ENCODE data around the gene LSMEM2. TPM values are rescaled to one million over a fixed set of nuclear protein-coding genes. Genes with fewer than 3 reads are reported as not detected.
"Not testable (repeated sequence)": the region's sequence is repeated elsewhere in the genome, so short reads cannot be mapped to it uniquely, and the experiment has no call there.

Gene LSMEM2
- total and polyA plus RNA-seq, 9 of the 15 experiments (the other 6 are each of a cell fraction or from before 2014, with no cell fraction given), result not detected

GRCh38 chr3:50304601-50305000 lies 25.7 kb downstream of the LSMEM2 start:
- peaks cover 20 to 37% of the 10 kb centered on the region in 2 experiments; a peak in 4 of 5 replicates for H3K4me1 ChIP-seq (replicated peaks in 1 of 2; ENCODE audit: control insufficient read depth in 2 of 2, insufficient read depth in 2 of 2, low read length in 2 of 2)
- DNase-seq (ENCODE audit: extremely low read depth in 1 of 4, low spot score in 3 of 4), result no peak
- H3K9me3 ChIP-seq (replicated peaks; ENCODE audit: control insufficient read depth, insufficient read depth, low read depth, low read length), result no peaks in the 10 kb centered on the region
- no peaks in the 10 kb centered on the region for H4K20me1 ChIP-seq (replicated peaks; ENCODE audit: control insufficient read depth, insufficient read depth, low read length)
- no TSS peak for BruUV-seq (replicated peaks)
- no peak overlapping the region for H3K4me3 ChIP-seq
- intact Hi-C loops (cut with micrococcal nuclease) (no loop called here), in situ Hi-C loops (cut with MboI) (no loop called here)
- peaks cover 8% of the 10 kb centered on the region; the same call in 2 of the 3 replicates for H3K36me3 ChIP-seq (ENCODE audit: control insufficient read depth, insufficient read depth, low read length)
- no peaks in the 10 kb centered on the region for H3K27me3 ChIP-seq (ENCODE audit: control insufficient read depth in 2 of 2, insufficient read depth in 2 of 2, low read length in 2 of 2)
- ChIA-PET POLR2A (no interaction called here), CTCF (ENCODE audit: low intra/inter-chr PET ratio) (no interaction called here)
- no peak for FAIRE-seq
- H3K79me2 ChIP-seq (ENCODE audit: control insufficient read depth, insufficient read depth, low read length), result peaks cover 30% of the 10 kb centered on the region
- H3K9me1 ChIP-seq (ENCODE audit: control insufficient read depth, insufficient read depth, low read length), result no peaks in the 10 kb centered on the region
- TF ChIP-seq THRA (IDR thresholded peaks at IDR 0.05) (no peak), ZFX (CRISPR knock-in tag; IDR thresholded peaks at IDR 0.05) (no peak), CSDE1 (IDR thresholded peaks at IDR 0.05) (no peak), KAT2B (IDR thresholded peaks at IDR 0.05; ENCODE audit: low read depth, low read length) (no peak), HDGF (IDR thresholded peaks at IDR 0.05) (no peak), ZKSCAN1 (IDR thresholded peaks at IDR 0.05; ENCODE audit: low read depth, low read length) (no peak), CBFB (CRISPR knock-in tag; IDR thresholded peaks at IDR 0.05) (no peak), ZNF174 (CRISPR knock-in tag; IDR thresholded peaks at IDR 0.05) (no peak)
- TF ChIP-seq, protein P1, sequence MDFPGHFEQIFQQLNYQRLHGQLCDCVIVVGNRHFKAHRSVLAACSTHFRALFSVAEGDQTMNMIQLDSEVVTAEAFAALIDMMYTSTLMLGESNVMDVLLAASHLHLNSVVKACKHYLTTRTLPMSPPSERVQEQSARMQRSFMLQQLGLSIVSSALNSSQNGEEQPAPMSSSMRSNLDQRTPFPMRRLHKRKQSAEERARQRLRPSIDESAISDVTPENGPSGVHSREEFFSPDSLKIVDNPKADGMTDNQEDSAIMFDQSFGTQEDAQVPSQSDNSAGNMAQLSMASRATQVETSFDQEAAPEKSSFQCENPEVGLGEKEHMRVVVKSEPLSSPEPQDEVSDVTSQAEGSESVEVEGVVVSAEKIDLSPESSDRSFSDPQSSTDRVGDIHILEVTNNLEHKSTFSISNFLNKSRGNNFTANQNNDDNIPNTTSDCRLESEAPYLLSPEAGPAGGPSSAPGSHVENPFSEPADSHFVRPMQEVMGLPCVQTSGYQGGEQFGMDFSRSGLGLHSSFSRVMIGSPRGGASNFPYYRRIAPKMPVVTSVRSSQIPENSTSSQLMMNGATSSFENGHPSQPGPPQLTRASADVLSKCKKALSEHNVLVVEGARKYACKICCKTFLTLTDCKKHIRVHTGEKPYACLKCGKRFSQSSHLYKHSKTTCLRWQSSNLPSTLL (IDR thresholded peaks at IDR 0.05), result no peak
- ATAC-seq, result no peak
- no peak overlapping the region for H2AFZ ChIP-seq (ENCODE audit: low read depth, low read length)
- peak overlapping the region; percentile 24; the same call in 1 of the 3 replicates for H3K27ac ChIP-seq (ENCODE audit: extremely low read depth, low read depth, low read length)
- no peak overlapping the region for H3K4me2 ChIP-seq (ENCODE audit: insufficient read depth, low read length)
- H3K9ac ChIP-seq (ENCODE audit: insufficient read depth in 1 of 2, low read depth in 2 of 2, low read length in 2 of 2), result peak overlapping the region in 1 of 2 experiments; percentile 71; a peak in 2 of 4 replicates

GRCh38 chr3:50312041-50312440 lies 33.2 kb downstream of the LSMEM2 start:
- BruUV-seq (replicated peaks); H2AFZ ChIP-seq (ENCODE audit: low read depth, low read length); H3K4me3 ChIP-seq; H3K27me3 ChIP-seq (ENCODE audit: control insufficient read depth in 2 of 2, insufficient read depth in 2 of 2, low read length in 2 of 2); ATAC-seq; H3K9me1 ChIP-seq (ENCODE audit: control insufficient read depth, insufficient read depth, low read length); POLR2A ChIA-PET; DNase-seq (ENCODE audit: extremely low read depth in 1 of 4, low spot score in 3 of 4); H3K79me2 ChIP-seq (ENCODE audit: control insufficient read depth, insufficient read depth, low read length); intact Hi-C loops (cut with micrococcal nuclease); FAIRE-seq; in situ Hi-C loops (cut with MboI); H3K36me3 ChIP-seq (ENCODE audit: control insufficient read depth, insufficient read depth, low read length); H4K20me1 ChIP-seq (replicated peaks; ENCODE audit: control insufficient read depth, insufficient read depth, low read length); H3K4me2 ChIP-seq (ENCODE audit: insufficient read depth, low read length); H3K27ac ChIP-seq (ENCODE audit: extremely low read depth, low read depth, low read length); H3K9me3 ChIP-seq (replicated peaks; ENCODE audit: control insufficient read depth, insufficient read depth, low read depth, low read length); H3K9ac ChIP-seq (ENCODE audit: insufficient read depth in 1 of 2, low read depth in 2 of 2, low read length in 2 of 2); H3K4me1 ChIP-seq (replicated peaks in 1 of 2; ENCODE audit: control insufficient read depth in 2 of 2, insufficient read depth in 2 of 2, low read length in 2 of 2); CTCF ChIA-PET (ENCODE audit: low intra/inter-chr PET ratio): not testable (repeated sequence)
- WGBS (ENCODE audit: insufficient coverage, low coverage, missing lambda C conversion rate), result 70% methylated on average over 2 of the region's 32 CpGs
